ENCODE measurements around the gene PTPRC.

- no peak for TF ChIP-seq ZNF140 (tag by site-specific recombination; IDR thresholded peaks at IDR 0.05)
- TF ChIP-seq, protein P1, sequence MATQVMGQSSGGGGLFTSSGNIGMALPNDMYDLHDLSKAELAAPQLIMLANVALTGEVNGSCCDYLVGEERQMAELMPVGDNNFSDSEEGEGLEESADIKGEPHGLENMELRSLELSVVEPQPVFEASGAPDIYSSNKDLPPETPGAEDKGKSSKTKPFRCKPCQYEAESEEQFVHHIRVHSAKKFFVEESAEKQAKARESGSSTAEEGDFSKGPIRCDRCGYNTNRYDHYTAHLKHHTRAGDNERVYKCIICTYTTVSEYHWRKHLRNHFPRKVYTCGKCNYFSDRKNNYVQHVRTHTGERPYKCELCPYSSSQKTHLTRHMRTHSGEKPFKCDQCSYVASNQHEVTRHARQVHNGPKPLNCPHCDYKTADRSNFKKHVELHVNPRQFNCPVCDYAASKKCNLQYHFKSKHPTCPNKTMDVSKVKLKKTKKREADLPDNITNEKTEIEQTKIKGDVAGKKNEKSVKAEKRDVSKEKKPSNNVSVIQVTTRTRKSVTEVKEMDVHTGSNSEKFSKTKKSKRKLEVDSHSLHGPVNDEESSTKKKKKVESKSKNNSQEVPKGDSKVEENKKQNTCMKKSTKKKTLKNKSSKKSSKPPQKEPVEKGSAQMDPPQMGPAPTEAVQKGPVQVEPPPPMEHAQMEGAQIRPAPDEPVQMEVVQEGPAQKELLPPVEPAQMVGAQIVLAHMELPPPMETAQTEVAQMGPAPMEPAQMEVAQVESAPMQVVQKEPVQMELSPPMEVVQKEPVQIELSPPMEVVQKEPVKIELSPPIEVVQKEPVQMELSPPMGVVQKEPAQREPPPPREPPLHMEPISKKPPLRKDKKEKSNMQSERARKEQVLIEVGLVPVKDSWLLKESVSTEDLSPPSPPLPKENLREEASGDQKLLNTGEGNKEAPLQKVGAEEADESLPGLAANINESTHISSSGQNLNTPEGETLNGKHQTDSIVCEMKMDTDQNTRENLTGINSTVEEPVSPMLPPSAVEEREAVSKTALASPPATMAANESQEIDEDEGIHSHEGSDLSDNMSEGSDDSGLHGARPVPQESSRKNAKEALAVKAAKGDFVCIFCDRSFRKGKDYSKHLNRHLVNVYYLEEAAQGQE (tag by site-specific recombination; IDR thresholded peaks at IDR 0.05) = no peak
- no peak for TF ChIP-seq ZNF175 (tag by site-specific recombination; IDR thresholded peaks at IDR 0.05)
- no peak for TF ChIP-seq ZBTB1 (tag by site-specific recombination; IDR thresholded peaks at IDR 0.05)
- no peak for TF ChIP-seq CTCF (tag by site-specific recombination; IDR thresholded peaks at IDR 0.05)
- TF ChIP-seq ZNF433 (tag by site-specific recombination; IDR thresholded peaks at IDR 0.05; ENCODE audit: low read depth) = no peak
- TF ChIP-seq ZNF23 (tag by site-specific recombination; IDR thresholded peaks at IDR 0.05; ENCODE audit: borderline replicate concordance) = no peak
- TF ChIP-seq HOXA7 (CRISPR knock-in tag; IDR thresholded peaks at IDR 0.05; ENCODE audit: borderline replicate concordance) = no peak
Measured at GRCh38 chr1:198637157-198637556, 1.7 kb upstream of the PTPRC start.
